Prostate gland (tissue), 2 donors: ENCODE results near the gene MRPS9.

Experiments used
- CTCF ChIP-seq, 4 experiments: fragments of 200-600 bp in 2 of 4; fragments of 450-650 bp in 2 of 4; sonication (generic) in 2 of 4; IDR thresholded peaks; 1 replicate in 3 of 4; 2 replicates in 1 of 4; pipeline ENCODE4 v1.5.1; 2016 to 2019; ENCODE audit warnings: antibody characterized with exemption in 4 of 4, mild to moderate bottlenecking in 2 of 4, moderate library complexity in 2 of 4
- POLR2A ChIP-seq: fragments of 450-650 bp; IDR thresholded peaks from one replicate; pipeline ENCODE4 v1.6.1; 2016; ENCODE audit warnings: antibody characterized with exemption, mild to moderate bottlenecking
- POLR2AphosphoS5 ChIP-seq: sonication (generic); formaldehyde crosslinking; IDR thresholded peaks from one replicate; pipeline ENCODE4 v1.6.1; 2017; ENCODE audit warnings: antibody characterized with exemption

GRCh38 chr2:105125428-105125827 is 87.6 kb downstream of the MRPS9 start:
- TF ChIP-seq CTCF (IDR thresholded peaks at IDR 0.05) (no peak), POLR2AphosphoS5 (no peak), POLR2A (no peak)
